ENCODE data around the gene SAXO1.

The SAXO1 gene

DNA sequence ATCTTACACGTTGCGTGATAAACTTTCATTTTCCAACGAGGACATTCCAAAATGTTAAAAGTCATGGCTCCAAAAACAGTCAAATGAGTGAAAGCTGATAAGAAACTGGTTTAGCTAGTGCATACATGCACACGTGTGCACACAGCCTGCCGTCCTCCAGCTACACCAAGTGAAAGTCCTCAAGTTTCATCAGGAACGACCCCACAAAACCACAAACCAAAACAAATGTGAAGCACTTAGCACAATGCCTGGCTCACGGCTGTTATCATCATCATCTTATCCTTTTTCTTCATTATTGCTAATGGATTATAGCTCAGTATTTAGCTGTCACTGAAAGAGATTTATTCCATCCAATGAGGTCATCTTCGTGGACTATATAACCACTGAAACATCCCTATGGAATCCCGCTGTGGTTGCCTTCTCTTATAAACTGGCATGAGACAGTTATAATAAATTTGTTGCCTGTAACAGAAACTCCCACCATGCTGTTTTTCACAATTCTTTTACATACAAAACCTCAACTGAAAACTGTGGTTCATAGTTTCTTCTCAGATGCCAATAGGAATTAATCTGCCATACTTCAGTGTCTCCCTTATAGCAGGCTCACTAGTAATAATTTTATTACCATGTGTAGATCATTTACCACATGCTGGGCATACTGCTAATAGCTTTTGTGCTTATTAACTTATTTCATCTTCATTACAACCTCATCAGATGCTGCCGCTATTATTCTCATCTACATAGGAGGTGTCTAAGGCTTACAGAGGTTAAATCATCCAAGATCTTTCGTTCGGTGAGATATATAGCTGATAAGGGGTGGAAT, 56.1 kb downstream of the SAXO1 start:
- TF ChIP-seq TAF1 (IDR thresholded peaks at IDR 0.05; ENCODE audit: borderline replicate concordance, insufficient read depth, low read length) (no peak), POLR2AphosphoS5 (IDR thresholded peaks at IDR 0.05; ENCODE audit: low read depth, low read length) (no peak)

- no peak for TF ChIP-seq REST (IDR thresholded peaks at IDR 0.05; ENCODE audit: insufficient read depth in 1 of 2, low read depth in 2 of 2, low read length in 2 of 2)
- no peak for TF ChIP-seq POLR2AphosphoS5 (IDR thresholded peaks at IDR 0.05; ENCODE audit: low read depth, low read length)
- no peak for TF ChIP-seq TAF1 (IDR thresholded peaks at IDR 0.05; ENCODE audit: borderline replicate concordance, insufficient read depth, low read length)
- TF ChIP-seq SIN3A (IDR thresholded peaks at IDR 0.05; ENCODE audit: borderline replicate concordance, insufficient read depth, low read length) = no peak
- TF ChIP-seq FOXP2 (optimal IDR thresholded peaks at IDR 0.05; ENCODE audit: borderline replicate concordance, extremely low read depth, extremely low read length, insufficient read depth) = no peak
Observed at GRCh38 chr9:18976221-18976708, 56.7 kb downstream of the SAXO1 start.

DNA sequence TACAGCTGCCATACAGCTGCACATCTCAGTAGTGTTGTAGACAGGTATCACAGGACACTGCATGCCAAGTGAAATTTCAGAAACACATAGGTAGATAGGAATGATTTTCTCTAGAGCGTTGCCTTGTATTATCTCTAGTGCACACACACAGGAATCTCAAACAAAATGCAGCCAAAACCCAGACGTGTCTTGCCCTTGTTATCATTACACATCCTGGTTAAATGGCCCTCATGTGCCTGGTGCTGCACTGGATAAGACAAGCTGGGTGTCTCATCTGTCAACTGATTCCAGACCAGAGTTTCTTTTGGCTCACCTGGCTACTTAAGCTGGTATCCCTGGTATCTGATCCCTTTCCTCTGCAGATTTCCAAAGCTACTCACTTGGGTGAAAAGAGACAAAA, 59.7 kb downstream of the SAXO1 start:
- TF ChIP-seq SIN3A (IDR thresholded peaks at IDR 0.05; ENCODE audit: borderline replicate concordance, insufficient read depth, low read length) (no peak), POLR2AphosphoS5 (IDR thresholded peaks at IDR 0.05; ENCODE audit: low read depth, low read length) (no peak), REST (IDR thresholded peaks at IDR 0.05; ENCODE audit: insufficient read depth in 1 of 2, low read depth in 2 of 2, low read length in 2 of 2) (no peak), FOXP2 (optimal IDR thresholded peaks at IDR 0.05; ENCODE audit: borderline replicate concordance, extremely low read depth, extremely low read length, insufficient read depth) (no peak), TAF1 (IDR thresholded peaks at IDR 0.05; ENCODE audit: borderline replicate concordance, insufficient read depth, low read length) (no peak)

DNA sequence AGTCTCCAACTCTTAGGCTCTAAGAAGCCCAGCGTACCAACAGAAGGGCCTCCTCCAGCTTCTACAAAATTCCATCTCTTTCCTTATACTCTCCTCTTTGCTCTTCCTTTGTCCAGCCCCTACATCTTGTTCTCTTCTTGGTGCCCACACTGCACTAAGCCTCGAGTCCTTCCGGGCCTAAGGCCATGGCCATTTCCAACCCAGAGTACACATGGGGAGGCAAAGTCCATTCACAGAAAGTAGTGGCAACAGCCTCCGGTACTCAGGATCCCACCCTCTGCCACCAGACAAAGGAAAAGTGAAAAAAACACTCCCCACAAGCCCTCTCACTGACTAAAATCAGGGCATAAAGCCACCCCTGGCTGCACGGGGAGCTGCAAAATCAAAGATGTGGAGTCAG, 60.3 kb downstream of the SAXO1 start:
- TF ChIP-seq SIN3A (IDR thresholded peaks at IDR 0.05; ENCODE audit: borderline replicate concordance, insufficient read depth, low read length) (no peak), FOXP2 (optimal IDR thresholded peaks at IDR 0.05; ENCODE audit: borderline replicate concordance, extremely low read depth, extremely low read length, insufficient read depth) (no peak)

DNA sequence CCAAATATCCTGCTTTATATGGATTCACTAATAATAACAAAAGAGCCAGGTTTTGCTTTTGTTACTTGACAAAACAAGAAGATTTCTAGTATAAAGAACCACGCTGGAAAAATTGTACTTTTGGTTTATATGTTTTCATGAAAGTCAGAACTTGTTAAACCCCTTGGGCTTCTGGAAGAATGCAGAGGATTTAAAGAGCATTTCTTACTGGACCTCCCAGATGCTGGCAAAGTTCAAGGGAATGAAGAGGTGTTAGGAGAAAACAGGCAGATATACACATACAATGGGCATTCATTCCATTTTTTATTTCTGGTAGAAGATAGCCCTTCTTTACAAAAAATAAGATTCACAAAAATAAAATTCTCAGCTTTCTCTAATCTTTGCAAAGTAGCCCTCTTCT, 61.1 kb downstream of the SAXO1 start:
- TF ChIP-seq SIN3A (IDR thresholded peaks at IDR 0.05; ENCODE audit: borderline replicate concordance, insufficient read depth, low read length) = no peak

DNA sequence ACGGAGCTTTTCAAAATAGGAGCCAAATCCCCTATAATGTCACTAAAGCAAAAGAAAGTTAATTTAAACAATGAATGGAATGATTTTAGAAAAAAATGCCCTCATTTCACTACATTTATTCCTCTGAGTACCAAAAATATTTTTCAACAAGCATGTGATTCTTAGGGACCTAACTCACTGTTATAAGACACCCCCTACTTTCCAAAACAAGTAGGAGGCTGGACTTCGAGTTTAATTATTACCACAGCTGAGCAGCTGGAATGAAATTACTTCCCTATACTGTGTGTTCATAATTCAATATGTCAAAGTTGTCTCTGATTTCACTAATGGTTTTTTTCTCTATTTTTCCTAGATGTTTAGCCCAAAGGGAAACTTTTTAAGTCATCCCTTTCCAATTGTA, 61.6 kb downstream of the SAXO1 start:
- no peak for TF ChIP-seq SIN3A (IDR thresholded peaks at IDR 0.05; ENCODE audit: borderline replicate concordance, insufficient read depth, low read length)
- TF ChIP-seq POLR2AphosphoS5 (IDR thresholded peaks at IDR 0.05; ENCODE audit: low read depth, low read length) = no peak
- no peak for TF ChIP-seq TAF1 (IDR thresholded peaks at IDR 0.05; ENCODE audit: borderline replicate concordance, insufficient read depth, low read length)
- no peak for TF ChIP-seq REST (IDR thresholded peaks at IDR 0.05; ENCODE audit: insufficient read depth in 1 of 2, low read depth in 2 of 2, low read length in 2 of 2)
- TF ChIP-seq FOXP2 (optimal IDR thresholded peaks at IDR 0.05; ENCODE audit: borderline replicate concordance, extremely low read depth, extremely low read length, insufficient read depth) = no peak
